Astrocyte (in vitro differentiated cells and primary cell): Measurements from ENCODE around the gene ENG. TPM values are rescaled to one million over a fixed set of nuclear protein-coding genes. Genes with fewer than 3 reads are reported as not detected.

ENCODE experiments used
- DNase-seq: peaks from one replicate; pipeline ENCODE4 v3.0.0-alpha.2; 2010; ENCODE audit warnings: low read depth
- FAIRE-seq: peaks from 2 replicates; lab custom pipeline; 2011; peaks lifted over from hg19 to GRCh38; lab: Jason Lieb, UNC
- H2AFZ ChIP-seq: 2 replicates; pipeline ENCODE4 v1.6.0; 2012; ENCODE audit warnings: low read depth, low read length, inconsistent platforms
- H3K27ac ChIP-seq: 2 replicates; pipeline ENCODE4 v1.5.1; 2011; ENCODE audit warnings: low read depth, low read length, inconsistent platforms
- H3K27me3 ChIP-seq: 2 replicates; pipeline ENCODE4 v1.6.0; 2011; ENCODE audit warnings: low read length, inconsistent platforms; ENCODE audit not compliant: insufficient read depth
- H3K36me3 ChIP-seq: 2 replicates; pipeline ENCODE4 v1.5.1; 2011; ENCODE audit warnings: low read length, inconsistent platforms; ENCODE audit not compliant: insufficient read depth
- H3K4me1 ChIP-seq: 2 replicates; pipeline ENCODE4 v1.5.1; 2011; ENCODE audit warnings: low read length, inconsistent platforms; ENCODE audit not compliant: insufficient read depth
- H3K4me2 ChIP-seq: 2 replicates; pipeline ENCODE4 v1.6.0; 2012; ENCODE audit warnings: low read length, inconsistent platforms
- H3K4me3 ChIP-seq: 2 replicates; pipeline ENCODE4 v1.5.1; 2011; ENCODE audit warnings: low read depth, mild to moderate bottlenecking, low read length, inconsistent platforms; ENCODE audit not compliant: insufficient read depth
- H3K79me2 ChIP-seq: 2 replicates; pipeline ENCODE4 v1.6.0; 2012; ENCODE audit warnings: mild to moderate bottlenecking, low read length, inconsistent platforms; ENCODE audit not compliant: insufficient read depth
- H3K9ac ChIP-seq: 2 replicates; pipeline ENCODE4 v1.6.0; 2012; ENCODE audit warnings: mild to moderate bottlenecking, low read length, inconsistent platforms
- H3K9me3 ChIP-seq: 2 replicates; pipeline ENCODE4 v1.5.1; 2012; ENCODE audit warnings: low read depth, mild to moderate bottlenecking, low read length, inconsistent platforms; ENCODE audit not compliant: insufficient read depth
- H4K20me1 ChIP-seq: 2 replicates; pipeline ENCODE4 v1.6.0; 2012; ENCODE audit warnings: low read length, inconsistent platforms; ENCODE audit not compliant: insufficient read depth
- H3K27ac Mint-ChIP-seq: one replicate; pipeline ENCODE4 v1.8.0; 2021; ENCODE audit warnings: mild to moderate bottlenecking, mixed read lengths; ENCODE audit not compliant: unreplicated experiment
- H3K27me3 Mint-ChIP-seq: one replicate; pipeline ENCODE4 v1.8.0; 2021; ENCODE audit warnings: low read depth, mixed read lengths; ENCODE audit not compliant: unreplicated experiment
- H3K36me3 Mint-ChIP-seq: one replicate; pipeline ENCODE4 v1.8.0; 2021; ENCODE audit warnings: low read depth, mixed read lengths; ENCODE audit not compliant: unreplicated experiment
- H3K4me1 Mint-ChIP-seq: one replicate; pipeline ENCODE4 v1.8.0; 2021; ENCODE audit warnings: low read depth, mixed read lengths; ENCODE audit not compliant: unreplicated experiment
- H3K4me3 Mint-ChIP-seq: one replicate; pipeline ENCODE4 v1.8.0; 2021; ENCODE audit warnings: mild to moderate bottlenecking, moderate library complexity, mixed read lengths; ENCODE audit not compliant: unreplicated experiment
- H3K9me3 Mint-ChIP-seq: one replicate; pipeline ENCODE4 v1.8.0; 2021; ENCODE audit warnings: mild to moderate bottlenecking, mixed read lengths; ENCODE audit not compliant: unreplicated experiment
- CTCF ChIP-seq: IDR thresholded peaks from 2 replicates; pipeline ENCODE4 v1.5.1; 2011; ENCODE audit warnings: low read depth, mild to moderate bottlenecking, inconsistent platforms, low read length, moderate library complexity; ENCODE audit not compliant: insufficient read depth
- EZH2 ChIP-seq: IDR thresholded peaks from 2 replicates; pipeline ENCODE4 v1.6.1; 2012; ENCODE audit warnings: mild to moderate bottlenecking, low read length, inconsistent platforms; ENCODE audit not compliant: insufficient read depth
- total RNA-seq: library from RNA; stranded (reverse); gene quantifications from 2 replicates; pipeline ENCODE4 v1.2.1, GENCODE V29; 2021

The ENG gene
- total RNA-seq, 1 donor from 2014 or later, result 1.2 TPM

GRCh38 chr9:127856094-127856728 lies 1.8 kb upstream of the ENG start:
- Histone ChIP-seq H4K20me1 (no peaks in the 10 kb centered on the region), H2AFZ (no peak overlapping the region), H3K79me2 (peaks cover 33% of the 10 kb centered on the region), H3K9ac (no peak overlapping the region), H3K27ac (no peak overlapping the region), H3K4me2 (no peak overlapping the region), H3K9me3 (no peaks in the 10 kb centered on the region), H3K27me3 (no peaks in the 10 kb centered on the region), H3K36me3 (no peaks in the 10 kb centered on the region), H3K4me1 (peaks cover 14% of the 10 kb centered on the region), H3K4me3 (no peak overlapping the region)
- Mint-ChIP-seq H3K4me1 (no peaks in the 10 kb centered on the region), H3K9me3 (peaks cover 5% of the 10 kb centered on the region), H3K4me3 (no peak overlapping the region), H3K27ac (no peak overlapping the region), H3K36me3 (no peaks in the 10 kb centered on the region), H3K27me3 (peaks cover 26% of the 10 kb centered on the region)
- DNase-seq (no peak), FAIRE-seq (no peak)
- TF ChIP-seq EZH2, result no peak

GRCh38 chr9:127855522-127855921 lies 1.1 kb upstream of the ENG start:
- Histone ChIP-seq H3K27me3 (no peaks in the 10 kb centered on the region), H3K4me2 (no peak overlapping the region), H3K79me2 (peaks cover 39% of the 10 kb centered on the region), H3K4me1 (peaks cover 14% of the 10 kb centered on the region), H2AFZ (no peak overlapping the region), H3K27ac (no peak overlapping the region), H3K4me3 (no peak overlapping the region), H3K36me3 (no peaks in the 10 kb centered on the region), H3K9me3 (no peaks in the 10 kb centered on the region), H3K9ac (no peak overlapping the region), H4K20me1 (no peaks in the 10 kb centered on the region)
- DNase-seq, result no peak
- Mint-ChIP-seq H3K4me1 (no peaks in the 10 kb centered on the region), H3K27me3 (peaks cover 22% of the 10 kb centered on the region), H3K27ac (no peak overlapping the region), H3K9me3 (peaks cover 2% of the 10 kb centered on the region), H3K36me3 (peaks cover 2% of the 10 kb centered on the region), H3K4me3 (no peak overlapping the region)
- FAIRE-seq, result no peak
- TF ChIP-seq EZH2, result no peak
- no peak for TF ChIP-seq CTCF

GRCh38 chr9:127854960-127855359 lies 502 bp upstream of the ENG start:
- Histone ChIP-seq H3K4me1 (peaks cover 14% of the 10 kb centered on the region), H3K36me3 (no peaks in the 10 kb centered on the region), H3K27ac (no peak overlapping the region), H3K4me3 (no peak overlapping the region), H3K27me3 (no peaks in the 10 kb centered on the region), H3K4me2 (no peak overlapping the region), H4K20me1 (peaks cover 6% of the 10 kb centered on the region), H3K9me3 (peaks cover 4% of the 10 kb centered on the region), H2AFZ (peak overlapping the region; percentile 58), H3K9ac (no peak overlapping the region), H3K79me2 (peaks cover 45% of the 10 kb centered on the region)
- Mint-ChIP-seq H3K36me3 (peaks cover 2% of the 10 kb centered on the region), H3K27me3 (peaks cover 20% of the 10 kb centered on the region), H3K4me3 (no peak overlapping the region), H3K27ac (no peak overlapping the region), H3K9me3 (peaks cover 5% of the 10 kb centered on the region), H3K4me1 (no peaks in the 10 kb centered on the region)
- FAIRE-seq (no peak), DNase-seq (no peak)
- TF ChIP-seq EZH2 (no peak), CTCF (no peak)
